B cell (primary cell): ENCODE data around the gene TMEM232. TPM values are rescaled to one million over a fixed set of nuclear protein-coding genes. Genes with fewer than 3 reads are reported as not detected.

Experiments
- ATAC-seq: fragments of 200-7000 bp; cut with Tn5 transposase; one replicate; pipeline ENCODE4 v1.10.0; 2021; ENCODE audit warnings: low read depth, mild to moderate bottlenecking, moderate number of reproducible peaks, moderate library complexity
- CTCF ChIA-PET: fragments of 350-600 bp; sonication (Branson Sonifier 250); formaldehyde crosslinking; loops from one replicate; lab custom pipeline; 2021; ENCODE audit warnings: antibody characterized with exemption, inconsistent platforms; lab: Charles Lee
- POLR2A ChIA-PET: fragments of 350-600 bp; sonication (Branson Sonifier 250); formaldehyde crosslinking; loops from one replicate; lab custom pipeline; 2021; ENCODE audit warnings: antibody characterized with exemption; lab: Charles Lee
- DNase-seq: peaks from one replicate; pipeline ENCODE4 v3.0.0; 2013
- H2AFZ ChIP-seq: 2 replicates; pipeline ENCODE4 v1.6.1; 2012; ENCODE audit warnings: mild to moderate bottlenecking, low read depth, low read length; ENCODE audit not compliant: insufficient read depth, poor library complexity, severe bottlenecking
- H3K27ac ChIP-seq, 2 donors: 1 replicate in 1 of 2; 2 replicates in 1 of 2; pipeline ENCODE4 v1.5.1; 2012 to 2013; ENCODE audit warnings: low read length in 2 of 2, mild to moderate bottlenecking in 2 of 2, moderate library complexity in 1 of 2
- H3K27me3 ChIP-seq, 4 experiments: fragments of 200-600 bp in 1 of 4; sonication (generic) in 1 of 4; replicated peaks in 1 of 4; 1 replicate in 2 of 4; 2 replicates in 2 of 4; pipeline versions ENCODE4 v1.6.1 to v1.7.0; 2013 to 2016; ENCODE audit warnings: low read length in 3 of 4, mild to moderate bottlenecking in 2 of 4, mixed read lengths in 1 of 4, moderate library complexity in 1 of 4; ENCODE audit not compliant: insufficient read depth in 4 of 4, control insufficient read depth in 3 of 4; ENCODE audit errors: control extremely low read depth in 1 of 4
- H3K36me3 ChIP-seq, 2 experiments: replicated peaks in 1 of 2; 1 replicate in 1 of 2; 2 replicates in 1 of 2; pipeline versions ENCODE4 v1.6.1 to v1.7.1; 2013; ENCODE audit warnings: low read length in 1 of 2; ENCODE audit not compliant: insufficient read depth in 2 of 2, control insufficient read depth in 1 of 2; ENCODE audit errors: control extremely low read depth in 1 of 2, extremely low read depth in 1 of 2
- H3K4me1 ChIP-seq, 2 donors: fragments of 200-600 bp in 1 of 2; sonication (generic) in 1 of 2; 1 replicate in 1 of 2; 2 replicates in 1 of 2; pipeline versions ENCODE4 v1.5.1 to v1.6.1; 2013 to 2017; ENCODE audit warnings: low read length in 2 of 2; ENCODE audit not compliant: control insufficient read depth in 2 of 2, insufficient read depth in 2 of 2
- H3K4me2 ChIP-seq: replicated peaks from 2 replicates; pipeline ENCODE3; 2012; ENCODE audit warnings: mild to moderate bottlenecking, low read depth, low read length; ENCODE audit not compliant: poor library complexity, severe bottlenecking
- H3K4me3 ChIP-seq, 5 experiments: fragments of 200-600 bp in 1 of 5; sonication (generic) in 1 of 5; 1 replicate in 3 of 5; 2 replicates in 2 of 5; pipeline versions ENCODE4 v1.5.1 to v1.7.0; 2011 to 2016; ENCODE audit warnings: low read length in 4 of 5, mild to moderate bottlenecking in 4 of 5, low read depth in 2 of 5, control low read depth in 1 of 5, moderate library complexity in 1 of 5; ENCODE audit not compliant: insufficient read depth in 1 of 5; ENCODE audit errors: control extremely low read depth in 1 of 5, extremely low read depth in 1 of 5
- H3K79me2 ChIP-seq: fragments of 200-600 bp; sonication (generic); one replicate; pipeline ENCODE4 v1.6.0; 2016; ENCODE audit warnings: low read length; ENCODE audit not compliant: control insufficient read depth, insufficient read depth
- H3K9ac ChIP-seq: fragments of 200-600 bp; sonication (generic); 2 replicates; pipeline ENCODE4 v1.6.1; 2017; ENCODE audit warnings: mild to moderate bottlenecking, low read length, moderate library complexity
- H3K9me3 ChIP-seq, 3 donors: one replicate each; pipeline versions ENCODE4 v1.6.1 to v1.7.1; 2013; ENCODE audit warnings: low read length in 2 of 3; ENCODE audit not compliant: control insufficient read depth in 2 of 3, insufficient read depth in 1 of 3; ENCODE audit errors: control extremely low read depth in 1 of 3
- H4K20me1 ChIP-seq: 2 replicates; pipeline ENCODE4 v1.6.0; 2012; ENCODE audit warnings: mild to moderate bottlenecking, low read length; ENCODE audit not compliant: insufficient read depth, control insufficient read depth, poor library complexity, severe bottlenecking
- H3K27ac Mint-ChIP-seq: one replicate; pipeline ENCODE4 v1.8.0; 2021; ENCODE audit warnings: mixed read lengths
- H3K27me3 Mint-ChIP-seq: one replicate; pipeline ENCODE4 v1.8.0; 2021; ENCODE audit warnings: mixed read lengths
- H3K4me1 Mint-ChIP-seq: one replicate; pipeline ENCODE4 v1.8.0; 2021; ENCODE audit warnings: mixed read lengths
- H3K4me3 Mint-ChIP-seq: one replicate; pipeline ENCODE4 v1.8.0; 2021; ENCODE audit warnings: mixed read lengths
- H3K9me3 Mint-ChIP-seq: one replicate; pipeline ENCODE4 v1.8.0; 2022; ENCODE audit warnings: mixed read lengths; ENCODE audit not compliant: insufficient read depth
- CTCF ChIP-seq: fragments of 200-600 bp; IDR thresholded peaks from one replicate; pipeline ENCODE4 v1.8.0; 2022; ENCODE audit warnings: antibody characterized with exemption, mild to moderate bottlenecking
- EZH2 ChIP-seq: IDR thresholded peaks from 2 replicates; pipeline ENCODE4 v1.6.1; 2012; ENCODE audit warnings: borderline replicate concordance, low read depth, mild to moderate bottlenecking, moderate library complexity, low read length; ENCODE audit not compliant: insufficient read depth, poor library complexity, severe bottlenecking
- WGBS: methylation state at CpG from one replicate; pipeline ENCODE4 v1.1.5; 2013; ENCODE audit warnings: missing lambda C conversion rate; ENCODE audit not compliant: insufficient coverage; 5-methylcytosine and 5-hydroxymethylcytosine counted together
- intact Hi-C: fragments of 100-400 bp; cut with micrococcal nuclease; formaldehyde crosslinking; loops from one replicate; pipeline ENCODE4 v1.10.0; 2022
- polyA plus RNA-seq: library from polyadenylated mRNA; depleted of rRNA; stranded (reverse); fragments of >200 nt; gene quantifications from 2 replicates; pipeline ENCODE4 v1.2.3, GENCODE V29; 2012
- total RNA-seq, 2 donors: library from RNA; stranded (reverse); fragments of 120-200 nt in 1 of 2; gene quantifications; 1 replicate in 1 of 2; 2 replicates in 1 of 2; pipeline versions ENCODE4 v1.2.3 to v1.2.4, GENCODE V29; 2013 to 2022

Gene TMEM232
- total and polyA plus RNA-seq, 2 donors (not counting 1 experiment from before 2014, with no cell fraction given): 0.49 to 2.9 TPM

- H3K4me1 Mint-ChIP-seq: no peaks in the 10 kb centered on the region
- H2AFZ ChIP-seq: no peak overlapping the region
- no peaks in the 10 kb centered on the region for H3K9me3 Mint-ChIP-seq
- H3K27me3 Mint-ChIP-seq: no peaks in the 10 kb centered on the region
- no peaks in the 10 kb centered on the region for H3K9me3 ChIP-seq
- H3K4me2 ChIP-seq: no peak overlapping the region
- H3K4me3 ChIP-seq: no peak overlapping the region
- no peak overlapping the region for H3K9ac ChIP-seq
- no peak overlapping the region for H3K27ac ChIP-seq
- no peaks in the 10 kb centered on the region for H3K4me1 ChIP-seq
- H3K27me3 ChIP-seq: no peaks in the 10 kb centered on the region
- no peak overlapping the region for H3K4me3 Mint-ChIP-seq
- H3K27ac Mint-ChIP-seq: no peak overlapping the region
- no peak for ATAC-seq
- H4K20me1 ChIP-seq: no peaks in the 10 kb centered on the region
- H3K79me2 ChIP-seq: no peaks in the 10 kb centered on the region
- no peaks in the 10 kb centered on the region for H3K36me3 ChIP-seq
- WGBS: 89% methylated on average over 4 of the region's 4 CpGs
- intact Hi-C loops: no loop called here
- DNase-seq: no peak
- CTCF ChIA-PET: no interaction called here
- POLR2A ChIA-PET: no interaction called here
- TF ChIP-seq CTCF (no peak), EZH2 (no peak)
Measured at GRCh38 chr5:110442856-110443255, 283.6 kb downstream of the TMEM232 start.

- 62% methylated on average over 1 of the region's 2 CpGs for WGBS
- Histone ChIP-seq H3K36me3 (no peaks in the 10 kb centered on the region), H3K4me3 (no peak overlapping the region), H3K9me3 (no peaks in the 10 kb centered on the region), H3K27ac (no peak overlapping the region), H2AFZ (no peak overlapping the region), H4K20me1 (no peaks in the 10 kb centered on the region), H3K27me3 (no peaks in the 10 kb centered on the region), H3K79me2 (no peaks in the 10 kb centered on the region), H3K4me1 (no peaks in the 10 kb centered on the region), H3K4me2 (no peak overlapping the region), H3K9ac (no peak overlapping the region)
- H3K27ac Mint-ChIP-seq: no peak overlapping the region
- H3K4me1 Mint-ChIP-seq: no peaks in the 10 kb centered on the region
- H3K27me3 Mint-ChIP-seq: no peaks in the 10 kb centered on the region
- ChIA-PET POLR2A (no interaction called here), CTCF (no interaction called here)
- no peaks in the 10 kb centered on the region for H3K9me3 Mint-ChIP-seq
- intact Hi-C loops: no loop called here
- no peak for DNase-seq
- H3K4me3 Mint-ChIP-seq: no peak overlapping the region
- TF ChIP-seq EZH2 (no peak), CTCF (no peak)
- ATAC-seq: no peak
Measured at GRCh38 chr5:110441035-110441434, 285.4 kb downstream of the TMEM232 start.
